ENCODE data around the gene NRIP2.

GRCh38 chr12:2826036-2826435 lies 8.8 kb downstream of the NRIP2 start:
- no peak for TF ChIP-seq SP1 (IDR thresholded peaks at IDR 0.05)
- TF ChIP-seq ELF4 (IDR thresholded peaks at IDR 0.05): no peak
- no peak for TF ChIP-seq NFRKB (IDR thresholded peaks at IDR 0.05)
- TF ChIP-seq TARDBP (IDR thresholded peaks at IDR 0.05): no peak
- no peak for TF ChIP-seq FOXM1 (IDR thresholded peaks at IDR 0.05; ENCODE audit: borderline replicate concordance)
- TF ChIP-seq BHLHE40 (IDR thresholded peaks at IDR 0.05; ENCODE audit: borderline replicate concordance): no peak
